Daoy (cell line): Measurements from ENCODE around the gene ZDHHC14. TPM values are rescaled to one million over a fixed set of nuclear protein-coding genes. Genes with fewer than 3 reads are reported as not detected.
"Not testable (repeated sequence)": the region's sequence is repeated elsewhere in the genome, so short reads cannot be mapped to it uniquely, and the experiment has no call there.

Source experiments
- DNase-seq: peaks from one replicate; pipeline ENCODE4 v3.0.0-alpha.2; 2015; ENCODE audit warnings: low read depth
- total RNA-seq: library from RNA; depleted of rRNA; stranded (reverse); fragments of >200 nt; shearing (Covaris generic); gene quantifications from 2 replicates; pipeline ENCODE4 v1.2.3, GENCODE V29; 2014

Gene ZDHHC14
- total RNA-seq, 1 experiment from 2014 or later = 12.2 TPM

GRCh38 chr6:157551041-157551832, 170.2 kb downstream of the ZDHHC14 start:
- peak; percentile 26 for DNase-seq

DNA sequence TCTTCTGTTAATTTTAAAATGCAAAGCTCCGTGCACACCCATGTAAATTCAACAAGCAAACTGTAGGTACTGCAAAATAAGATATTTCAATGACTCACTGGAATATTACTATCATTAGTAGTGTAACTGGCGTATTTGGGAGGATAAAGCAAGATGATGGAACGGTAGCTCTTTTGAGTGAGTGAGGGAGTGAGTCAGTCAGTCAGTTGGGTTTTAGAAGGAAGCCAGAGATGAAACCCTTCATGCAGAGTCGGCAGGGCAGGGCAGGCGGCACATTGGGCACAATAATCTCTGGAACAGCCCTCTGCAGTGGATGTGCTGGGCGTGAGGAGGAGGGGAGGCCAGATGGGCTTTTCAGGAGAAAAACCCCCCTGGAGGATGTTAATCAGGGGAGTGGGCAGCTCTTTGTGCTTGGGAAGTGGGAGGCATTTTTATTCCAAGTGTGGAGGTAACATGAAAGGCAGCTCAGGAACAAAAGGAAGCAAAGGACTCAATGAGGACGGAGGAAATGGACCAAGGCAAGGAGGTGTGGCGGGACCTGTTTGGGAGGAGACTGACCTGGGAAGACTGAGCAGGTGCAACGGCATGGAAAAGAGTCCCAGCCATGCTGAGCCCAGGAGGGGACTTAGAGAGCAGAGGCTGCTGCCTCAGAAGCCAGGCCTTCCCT, 171.2 kb downstream of the ZDHHC14 start:
- no peak for DNase-seq

DNA sequence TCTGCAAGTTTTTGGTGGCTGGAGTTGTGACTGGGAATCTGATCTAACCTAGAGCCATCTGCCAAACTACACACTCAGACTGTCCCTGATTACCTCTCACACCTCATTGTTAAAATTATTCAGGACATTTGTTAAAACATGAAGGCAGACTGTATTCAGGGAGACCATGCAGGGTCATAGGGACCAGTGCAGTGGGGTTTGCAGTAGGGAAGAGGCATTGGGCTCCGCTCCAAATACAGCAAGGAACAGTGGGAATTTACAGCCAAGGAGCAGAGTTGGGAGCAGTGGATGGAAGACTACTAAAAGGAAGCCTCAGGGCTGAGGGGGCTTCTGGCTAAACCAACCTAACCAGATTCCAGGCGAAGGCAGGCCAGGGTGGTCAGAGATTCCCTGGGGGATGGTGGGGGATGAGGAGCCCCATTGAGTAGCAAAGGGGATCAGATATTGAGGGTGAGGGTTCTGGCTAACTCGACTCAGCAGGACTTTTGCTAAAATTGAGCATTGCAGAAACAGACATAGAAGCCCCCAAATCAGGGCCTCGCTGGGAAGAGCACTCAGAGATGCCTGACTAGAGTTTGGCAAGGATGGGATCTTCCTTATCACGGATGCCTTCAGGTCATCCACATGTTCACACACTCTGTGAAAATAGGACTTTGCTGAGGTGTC, 172.0 kb downstream of the ZDHHC14 start:
- DNase-seq = no peak

GRCh38 chr6:157554747-157555146, 173.8 kb downstream of the ZDHHC14 start:
- no peak for DNase-seq

DNA sequence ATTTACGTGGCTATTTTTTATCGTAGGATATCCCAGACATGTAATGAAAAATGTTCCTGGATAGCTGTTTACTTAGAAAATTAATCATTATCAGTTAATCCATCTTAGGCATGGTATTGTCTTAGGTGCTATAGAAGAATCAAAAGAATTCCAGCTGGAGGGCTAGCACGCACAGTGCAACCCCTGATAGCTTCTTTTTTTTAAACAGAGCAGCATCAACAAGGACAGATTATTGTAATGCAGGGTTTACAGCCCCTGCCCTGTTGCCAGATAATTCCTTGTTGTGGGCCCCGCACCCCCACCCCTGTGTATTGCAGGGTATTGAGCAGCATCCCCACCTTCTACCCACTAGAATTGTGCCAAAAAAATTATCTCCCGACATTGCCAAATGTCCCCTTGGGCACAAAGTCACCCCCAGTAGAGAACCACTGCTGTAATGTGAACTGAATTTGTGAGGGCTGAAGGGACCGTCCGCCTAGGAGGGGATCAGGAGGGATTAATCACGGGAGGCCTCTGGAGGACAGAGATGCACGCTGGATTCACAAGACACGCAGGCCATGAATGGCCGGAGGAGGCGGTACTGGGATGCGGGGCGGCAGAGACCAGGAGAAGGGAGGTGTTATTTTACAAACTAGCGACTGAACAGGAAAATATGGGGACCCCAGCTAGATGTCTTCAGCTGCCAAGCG, 174.6 kb downstream of the ZDHHC14 start:
- DNase-seq = no peak

- DNase-seq = no peak
Measured at GRCh38 chr6:157556144-157556645, 175.2 kb downstream of the ZDHHC14 start.

DNA sequence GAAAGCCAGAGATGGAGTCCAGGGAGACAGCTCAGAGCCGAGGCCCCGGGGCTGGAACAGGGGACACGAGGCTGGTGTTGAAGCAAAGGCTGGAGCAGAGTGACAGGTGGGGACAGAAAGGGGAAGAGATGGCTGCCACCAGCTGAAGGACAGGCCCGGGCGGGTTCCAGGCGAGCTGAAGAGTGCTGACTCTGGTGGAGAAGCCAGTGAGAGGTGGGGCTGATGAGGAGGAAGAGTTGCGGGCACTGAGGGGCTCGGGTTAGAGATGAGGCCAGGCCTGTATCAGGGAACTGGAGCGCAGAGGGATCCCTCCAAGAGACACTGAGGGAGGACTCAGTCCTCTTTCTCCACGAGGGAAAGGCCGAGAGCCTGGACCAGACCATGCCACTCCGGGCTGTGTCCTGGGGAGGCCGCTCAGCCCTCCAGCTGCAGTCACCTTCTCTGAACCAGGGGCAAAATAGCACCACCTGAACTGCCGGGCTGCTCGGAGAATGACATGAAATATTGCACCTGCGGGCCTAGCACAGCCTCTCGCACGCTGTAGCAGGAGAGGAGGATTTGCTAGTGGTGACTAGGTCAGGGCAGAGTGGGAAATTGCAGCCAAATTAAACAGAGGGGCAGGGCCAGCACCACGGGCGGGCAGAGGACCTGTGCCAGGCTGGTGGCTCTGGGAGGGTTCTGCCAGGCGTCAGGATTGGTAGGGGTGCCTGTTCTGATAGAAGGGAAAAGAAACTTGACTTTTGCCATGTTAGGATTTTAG, 175.9 kb downstream of the ZDHHC14 start:
- DNase-seq = no peak

DNA sequence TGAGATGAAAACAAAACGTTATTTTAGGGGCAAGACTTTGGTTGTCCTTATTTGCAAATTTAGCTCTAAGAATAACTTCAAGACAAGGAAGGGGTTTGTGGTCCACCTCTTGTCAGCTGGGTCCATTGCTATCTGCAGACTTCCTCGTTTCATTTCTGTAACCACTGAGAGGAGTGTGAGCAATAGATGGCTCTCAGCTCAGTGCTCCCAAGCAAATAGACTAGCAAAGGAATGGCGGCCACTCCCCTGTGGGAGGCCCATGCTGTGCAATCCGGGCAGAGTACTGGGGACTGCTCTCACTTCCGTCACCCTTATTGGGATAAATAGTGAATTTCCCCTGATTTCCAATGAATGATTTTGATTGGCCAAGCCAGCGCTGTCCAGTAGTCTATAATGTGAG, 176.6 kb downstream of the ZDHHC14 start:
- DNase-seq = no peak

DNA sequence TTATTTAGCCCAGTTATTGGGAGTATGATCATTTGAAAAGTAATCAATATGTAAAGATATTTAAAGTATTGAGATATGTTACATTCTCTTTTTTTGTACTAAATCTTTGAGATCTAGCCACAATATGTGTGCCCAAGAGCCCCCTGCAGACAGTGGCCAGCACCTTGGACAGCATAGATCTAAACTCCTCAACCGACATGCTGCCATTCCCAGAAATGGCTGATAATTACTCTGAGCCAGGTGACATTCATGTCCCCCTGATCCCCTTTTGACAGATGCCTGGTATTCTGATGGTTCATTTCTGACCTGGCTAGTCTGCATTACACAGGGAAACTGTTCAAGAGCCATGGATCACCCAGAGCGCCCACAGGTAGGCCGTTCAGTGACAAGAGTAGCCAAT, 177.1 kb downstream of the ZDHHC14 start:
- no peak for DNase-seq

DNA sequence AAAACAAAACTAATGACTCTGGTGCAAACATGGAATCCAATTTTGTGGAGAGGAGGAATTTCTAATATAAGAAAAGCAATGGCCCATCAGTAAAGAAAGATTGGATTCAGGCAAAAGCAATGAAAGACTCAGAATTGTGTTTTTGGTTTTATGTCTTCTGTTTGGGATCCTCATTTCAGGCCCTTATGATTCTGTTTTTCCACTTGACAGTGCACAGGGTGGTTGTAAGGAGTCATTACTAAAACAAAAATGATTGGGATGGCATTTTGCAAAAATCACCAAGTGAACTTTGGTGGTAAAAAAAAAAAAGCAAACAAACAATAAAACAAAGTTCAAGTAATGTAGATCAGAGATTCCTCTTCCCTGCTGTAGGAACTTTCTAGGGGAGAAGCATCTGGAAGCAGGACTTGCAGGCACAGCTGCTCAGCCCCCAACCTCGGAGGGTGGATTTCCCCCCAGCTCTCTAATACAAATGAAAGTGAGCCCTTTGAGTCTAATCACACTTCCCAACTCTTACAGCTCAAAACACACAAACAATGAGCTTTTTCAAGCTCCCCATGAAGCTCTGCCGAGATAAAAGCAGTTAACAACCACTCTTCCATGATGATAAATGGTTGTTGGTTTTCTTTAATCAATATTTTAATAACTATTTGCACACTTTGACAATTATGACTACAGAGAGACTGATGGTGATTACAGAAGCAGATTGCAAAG, 177.7 kb downstream of the ZDHHC14 start:
- no peak for DNase-seq

DNA sequence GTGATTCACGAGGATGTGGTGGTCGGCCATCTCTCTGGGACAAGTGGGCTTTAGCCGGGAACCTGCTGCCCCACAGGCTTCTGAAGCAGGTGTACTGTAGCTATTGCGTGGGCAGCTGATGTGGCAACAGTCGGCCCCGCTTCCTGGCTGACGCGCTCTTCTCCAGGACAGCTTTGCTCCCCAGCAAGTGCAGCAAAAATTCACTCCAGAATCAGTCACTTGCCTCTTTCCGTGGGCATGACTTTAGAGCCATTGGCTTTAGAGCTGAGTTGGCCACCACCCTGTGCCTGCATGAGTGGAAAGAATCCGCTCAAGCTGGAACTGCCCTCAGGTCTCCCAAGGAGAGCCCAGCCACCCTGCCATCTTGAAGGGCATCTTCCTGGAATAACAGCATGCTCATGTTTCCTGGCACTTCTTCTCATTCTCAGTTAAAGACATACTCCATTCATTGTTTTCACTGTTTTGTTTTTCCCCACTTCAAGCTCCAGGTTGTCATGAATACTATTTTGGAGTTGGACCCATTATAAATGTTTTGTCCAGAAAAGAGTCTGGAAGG, 178.3 kb downstream of the ZDHHC14 start:
- DNase-seq = no peak

- not testable (repeated sequence) for DNase-seq
Measured at GRCh38 chr6:157560063-157560462, 179.1 kb downstream of the ZDHHC14 start.

GRCh38 chr6:157560691-157561413, 179.9 kb downstream of the ZDHHC14 start:
- no peak for DNase-seq

- DNase-seq = no peak
Measured at GRCh38 chr6:157561414-157561790, 180.4 kb downstream of the ZDHHC14 start.

- DNase-seq = no peak
Measured at GRCh38 chr6:157561929-157562810, 181.2 kb downstream of the ZDHHC14 start.

DNA sequence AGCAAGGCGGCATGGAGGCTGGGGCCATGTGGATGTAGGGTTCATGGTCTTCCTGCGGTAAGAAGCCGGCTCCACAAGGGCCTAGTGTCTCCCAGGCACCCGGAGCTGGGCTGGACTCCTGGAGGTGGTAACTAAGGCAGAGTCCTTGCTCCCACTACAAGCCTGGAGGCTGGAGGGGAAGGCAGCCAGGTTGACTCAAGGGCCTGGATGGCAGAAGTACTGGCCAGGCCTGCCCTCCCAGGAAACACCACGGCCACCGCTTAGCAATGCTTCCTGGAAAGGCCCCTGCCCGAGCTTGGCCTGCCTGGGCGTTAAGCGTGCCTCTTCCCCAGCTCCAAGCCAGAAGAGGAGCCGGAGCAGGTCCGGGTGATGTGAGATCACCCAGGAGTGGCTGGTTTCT, 182.0 kb downstream of the ZDHHC14 start:
- DNase-seq = no peak

DNA sequence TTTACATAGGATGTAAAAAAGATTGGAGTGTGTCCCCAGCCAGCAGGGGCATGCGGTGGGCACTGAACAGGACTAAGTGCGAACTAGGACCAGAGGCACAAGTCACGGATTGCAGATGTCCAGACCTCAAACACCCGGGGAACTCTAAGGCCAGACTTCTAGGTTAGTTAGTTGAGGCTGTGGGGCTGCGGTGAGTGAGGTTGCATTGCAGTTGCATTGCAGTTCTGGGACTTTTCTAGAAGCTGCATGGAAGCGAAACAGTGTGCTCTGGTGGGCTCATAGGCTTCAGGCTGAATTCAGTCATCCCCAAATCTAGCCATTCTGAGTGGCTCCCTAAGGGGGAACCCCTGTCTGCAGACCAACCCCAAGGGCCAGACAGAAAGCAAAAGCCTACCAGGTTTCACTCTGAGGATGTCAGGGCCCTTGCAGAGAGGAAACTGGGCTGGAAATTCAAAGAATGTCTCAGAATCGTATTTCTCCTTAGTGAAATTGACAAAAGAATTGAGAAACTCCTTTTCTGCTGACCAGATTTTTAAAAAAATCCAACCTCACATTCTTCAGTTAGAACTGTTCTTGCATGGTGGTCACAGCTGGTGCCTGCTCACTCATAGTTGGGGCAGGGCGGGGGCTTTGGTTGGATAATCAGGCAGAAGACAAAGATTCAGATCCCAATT, 182.8 kb downstream of the ZDHHC14 start:
- no peak for DNase-seq

GRCh38 chr6:157568702-157569101, 187.7 kb downstream of the ZDHHC14 start:
- DNase-seq = no peak
